Neural progenitor cell (in vitro differentiated cells): ENCODE measurements around the gene FAM227A. TPM values are rescaled to one million over a fixed set of nuclear protein-coding genes. Genes with fewer than 3 reads are reported as not detected.

Experiments
- DNase-seq: peaks from one replicate; pipeline ENCODE4 v3.0.0-alpha.2; 2016; ENCODE audit warnings: low spot score
- H2AFZ ChIP-seq: fragments of 200-600 bp; sonication (generic); replicated peaks from 2 replicates; pipeline ENCODE4 v1.6.1; 2016; ENCODE audit warnings: antibody characterized with exemption
- H3F3A ChIP-seq: fragments of 200-600 bp; sonication (generic); 2 replicates; pipeline ENCODE4 v1.6.1; 2016; ENCODE audit warnings: antibody characterized with exemption, low read depth
- H3K27ac ChIP-seq: fragments of 200-600 bp; sonication (generic); 2 replicates; pipeline ENCODE4 v1.5.1; 2016; ENCODE audit warnings: mild to moderate bottlenecking
- H3K27me3 ChIP-seq: fragments of 200-600 bp; sonication (generic); 2 replicates; pipeline ENCODE4 v1.6.1; 2016; ENCODE audit warnings: mild to moderate bottlenecking, moderate library complexity
- H3K36me3 ChIP-seq: fragments of 200-600 bp; sonication (generic); 2 replicates; pipeline ENCODE4 v1.5.1; 2016
- H3K4me1 ChIP-seq: fragments of 200-600 bp; sonication (generic); 2 replicates; pipeline ENCODE4 v1.6.1; 2016; ENCODE audit warnings: mixed run types
- H3K4me2 ChIP-seq: fragments of 200-600 bp; sonication (generic); 2 replicates; pipeline ENCODE4 v1.6.1; 2016
- H3K4me3 ChIP-seq: fragments of 200-600 bp; sonication (generic); 2 replicates; pipeline ENCODE4 v1.5.1; 2016
- H3K79me2 ChIP-seq: fragments of 200-600 bp; sonication (generic); 2 replicates; pipeline ENCODE4 v1.6.1; 2016; ENCODE audit warnings: low read depth
- H3K9ac ChIP-seq: fragments of 200-600 bp; sonication (generic); 2 replicates; pipeline ENCODE4 v1.6.1; 2016
- H3K9me3 ChIP-seq: fragments of 200-600 bp; sonication (generic); 2 replicates; pipeline ENCODE4 v1.5.1; 2016; ENCODE audit warnings: low read depth
- H4K20me1 ChIP-seq: fragments of 200-600 bp; sonication (generic); 2 replicates; pipeline ENCODE4 v1.6.1; 2016; ENCODE audit warnings: low read depth
- H3K27ac Mint-ChIP-seq: 3 replicates; pipeline ENCODE4 v1.8.0; 2021; ENCODE audit warnings: mixed read lengths
- H3K27me3 Mint-ChIP-seq: 2 replicates; pipeline ENCODE4 v1.8.0; 2022; ENCODE audit warnings: low read depth, mild to moderate bottlenecking, inconsistent platforms, moderate library complexity, mixed read lengths; ENCODE audit not compliant: insufficient read depth
- H3K36me3 Mint-ChIP-seq: 3 replicates; pipeline ENCODE4 v1.8.0; 2021; ENCODE audit warnings: mixed read lengths
- H3K4me1 Mint-ChIP-seq: 3 replicates; pipeline ENCODE4 v1.8.0; 2021; ENCODE audit warnings: mixed read lengths
- H3K4me3 Mint-ChIP-seq: 3 replicates; pipeline ENCODE4 v1.8.0; 2021; ENCODE audit warnings: mild to moderate bottlenecking, moderate library complexity, mixed read lengths
- H3K9me3 Mint-ChIP-seq: 3 replicates; pipeline ENCODE4 v1.8.0; 2020; ENCODE audit warnings: mixed read lengths
- EZH2 ChIP-seq: fragments of 200-600 bp; sonication (generic); IDR thresholded peaks from 2 replicates; pipeline ENCODE4 v1.6.1; 2017; ENCODE audit warnings: antibody characterized with exemption, mild to moderate bottlenecking, moderate library complexity
- EZH2phosphoT487 ChIP-seq: fragments of 200-600 bp; sonication (generic); IDR thresholded peaks from 2 replicates; pipeline ENCODE4 v1.6.1; 2017; ENCODE audit warnings: antibody characterized with exemption
- total RNA-seq: library from RNA; depleted of rRNA; stranded (reverse); fragments of >200 nt; gene quantifications from 2 replicates; pipeline ENCODE4 v1.2.3, GENCODE V29; 2015; ENCODE audit warnings: low replicate concordance
- TF ChIP-seq, protein P1 (sequence below): fragments of 200-600 bp; sonication (generic); IDR thresholded peaks from 2 replicates; pipeline ENCODE4 v1.5.1; 2017; ENCODE audit warnings: antibody characterized with exemption, mild to moderate bottlenecking

FAM227A gene
- total RNA-seq, 1 donor from 2014 or later: 32.7 TPM

DNA sequence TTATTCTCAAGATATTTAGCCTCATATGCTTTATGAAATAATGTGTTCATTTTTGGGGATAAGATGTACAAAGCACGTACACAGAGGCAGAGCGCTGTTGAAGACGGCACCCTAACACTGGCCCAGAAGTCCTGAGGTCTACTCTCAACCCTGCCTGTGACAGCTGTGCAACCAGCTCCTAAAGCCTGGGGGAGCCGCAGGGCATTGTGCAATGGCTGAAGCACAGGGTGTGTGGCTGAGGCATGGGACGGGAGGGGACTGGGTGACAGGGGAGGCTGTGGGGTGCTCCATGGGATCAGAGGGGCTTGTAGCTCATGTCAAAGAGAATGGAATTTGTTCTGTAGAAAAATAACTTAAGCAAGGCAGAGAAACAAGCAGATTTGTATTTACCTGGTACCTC is 27.7 kb downstream of the FAM227A start:
- H3K27me3 ChIP-seq: no peaks in the 10 kb centered on the region
- peaks cover 4% of the 10 kb centered on the region for H3K4me1 Mint-ChIP-seq
- no peak overlapping the region for H2AFZ ChIP-seq
- no peaks in the 10 kb centered on the region for H3F3A ChIP-seq
- no peak for DNase-seq
- H3K4me1 ChIP-seq: no peaks in the 10 kb centered on the region
- H3K27ac Mint-ChIP-seq: no peak overlapping the region
- peaks cover 34% of the 10 kb centered on the region for H3K36me3 Mint-ChIP-seq
- H3K4me3 Mint-ChIP-seq: no peak overlapping the region
- no peaks in the 10 kb centered on the region for H3K36me3 ChIP-seq
- H4K20me1 ChIP-seq: no peaks in the 10 kb centered on the region
- H3K79me2 ChIP-seq: no peaks in the 10 kb centered on the region
- no peaks in the 10 kb centered on the region for H3K9me3 Mint-ChIP-seq
- no peak overlapping the region for H3K27ac ChIP-seq
- TF ChIP-seq EZH2phosphoT487 (no peak), EZH2 (no peak)
- TF ChIP-seq, protein P1, sequence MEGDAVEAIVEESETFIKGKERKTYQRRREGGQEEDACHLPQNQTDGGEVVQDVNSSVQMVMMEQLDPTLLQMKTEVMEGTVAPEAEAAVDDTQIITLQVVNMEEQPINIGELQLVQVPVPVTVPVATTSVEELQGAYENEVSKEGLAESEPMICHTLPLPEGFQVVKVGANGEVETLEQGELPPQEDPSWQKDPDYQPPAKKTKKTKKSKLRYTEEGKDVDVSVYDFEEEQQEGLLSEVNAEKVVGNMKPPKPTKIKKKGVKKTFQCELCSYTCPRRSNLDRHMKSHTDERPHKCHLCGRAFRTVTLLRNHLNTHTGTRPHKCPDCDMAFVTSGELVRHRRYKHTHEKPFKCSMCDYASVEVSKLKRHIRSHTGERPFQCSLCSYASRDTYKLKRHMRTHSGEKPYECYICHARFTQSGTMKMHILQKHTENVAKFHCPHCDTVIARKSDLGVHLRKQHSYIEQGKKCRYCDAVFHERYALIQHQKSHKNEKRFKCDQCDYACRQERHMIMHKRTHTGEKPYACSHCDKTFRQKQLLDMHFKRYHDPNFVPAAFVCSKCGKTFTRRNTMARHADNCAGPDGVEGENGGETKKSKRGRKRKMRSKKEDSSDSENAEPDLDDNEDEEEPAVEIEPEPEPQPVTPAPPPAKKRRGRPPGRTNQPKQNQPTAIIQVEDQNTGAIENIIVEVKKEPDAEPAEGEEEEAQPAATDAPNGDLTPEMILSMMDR: no peak
- H3K9ac ChIP-seq: no peak overlapping the region
- no peak overlapping the region for H3K4me3 ChIP-seq
- no peaks in the 10 kb centered on the region for H3K9me3 ChIP-seq
- H3K27me3 Mint-ChIP-seq: no peaks in the 10 kb centered on the region
- H3K4me2 ChIP-seq: no peak overlapping the region

- no peaks in the 10 kb centered on the region for H3K9me3 ChIP-seq
- H3K9ac ChIP-seq: no peak overlapping the region
- H4K20me1 ChIP-seq: no peaks in the 10 kb centered on the region
- peaks cover 3% of the 10 kb centered on the region for H3K27me3 Mint-ChIP-seq
- H3F3A ChIP-seq: no peaks in the 10 kb centered on the region
- H3K4me3 Mint-ChIP-seq: no peak overlapping the region
- H3K79me2 ChIP-seq: no peaks in the 10 kb centered on the region
- H2AFZ ChIP-seq: no peak overlapping the region
- peaks cover 3% of the 10 kb centered on the region for H3K9me3 Mint-ChIP-seq
- no peak overlapping the region for H3K4me3 ChIP-seq
- no peak overlapping the region for H3K27ac Mint-ChIP-seq
- no peak overlapping the region for H3K4me2 ChIP-seq
- H3K27ac ChIP-seq: no peak overlapping the region
- H3K27me3 ChIP-seq: no peaks in the 10 kb centered on the region
- H3K4me1 Mint-ChIP-seq: peaks cover 4% of the 10 kb centered on the region
- H3K4me1 ChIP-seq: no peaks in the 10 kb centered on the region
- TF ChIP-seq EZH2phosphoT487: no peak
- TF ChIP-seq, protein P1: no peak
- no peak for DNase-seq
- H3K36me3 Mint-ChIP-seq: peaks cover 27% of the 10 kb centered on the region
- peaks cover 2% of the 10 kb centered on the region for H3K36me3 ChIP-seq
These were observed 32.8 kb downstream of the FAM227A start for GRCh38 chr22:38623351-38623750.

DNA sequence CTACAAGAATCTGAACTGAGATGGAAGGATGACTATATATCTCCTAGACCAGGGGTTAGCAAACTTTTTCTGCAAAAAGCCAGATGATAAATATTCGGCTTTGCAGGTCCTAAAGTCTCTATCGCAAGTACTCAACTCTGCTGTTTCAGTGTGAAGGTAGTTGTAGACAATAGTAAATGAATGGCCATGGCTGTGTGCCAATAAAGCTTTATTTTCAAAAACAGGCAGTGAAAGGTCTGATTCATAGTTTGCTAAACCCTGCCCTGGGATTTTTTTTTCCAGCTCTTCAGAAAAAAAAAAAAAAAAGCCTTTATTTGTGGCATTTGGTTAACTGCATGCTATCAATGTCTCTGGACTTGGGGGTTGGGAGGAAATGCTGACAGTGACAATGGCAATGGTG is 37.5 kb downstream of the FAM227A start:
- H3K9me3 ChIP-seq: no peaks in the 10 kb centered on the region
- H3K4me1 Mint-ChIP-seq: no peaks in the 10 kb centered on the region
- no peak for DNase-seq
- no peaks in the 10 kb centered on the region for H4K20me1 ChIP-seq
- peaks cover 2% of the 10 kb centered on the region for H3K36me3 ChIP-seq
- H3K27me3 ChIP-seq: no peaks in the 10 kb centered on the region
- TF ChIP-seq, protein P1: no peak
- TF ChIP-seq EZH2 (no peak), EZH2phosphoT487 (no peak)
- no peaks in the 10 kb centered on the region for H3K79me2 ChIP-seq
- no peak overlapping the region for H3K4me3 Mint-ChIP-seq
- H3K4me2 ChIP-seq: no peak overlapping the region
- H3K36me3 Mint-ChIP-seq: peaks cover 45% of the 10 kb centered on the region
- no peaks in the 10 kb centered on the region for H3F3A ChIP-seq
- no peak overlapping the region for H3K27ac Mint-ChIP-seq
- peaks cover 5% of the 10 kb centered on the region for H3K27me3 Mint-ChIP-seq
- H3K4me1 ChIP-seq: no peaks in the 10 kb centered on the region
- no peak overlapping the region for H2AFZ ChIP-seq
- no peak overlapping the region for H3K27ac ChIP-seq
- H3K9ac ChIP-seq: no peak overlapping the region
- no peak overlapping the region for H3K4me3 ChIP-seq
- H3K9me3 Mint-ChIP-seq: peaks cover 3% of the 10 kb centered on the region
